Type B pancreatic cell (in vitro differentiated cells): ENCODE results near the gene SEPTIN5. TPM values are rescaled to one million over a fixed set of nuclear protein-coding genes. Genes with fewer than 3 reads are reported as not detected.

Experiments used
- DNase-seq: peaks from one replicate; pipeline ENCODE4 v3.0.0; 2021; ENCODE audit warnings: mixed read lengths; ENCODE audit not compliant: unreplicated experiment; ENCODE audit errors: extremely low spot score
- H3K27ac Mint-ChIP-seq: 2 replicates; pipeline ENCODE4 v1.8.0; 2021; ENCODE audit warnings: mild to moderate bottlenecking, mixed read lengths
- H3K27me3 Mint-ChIP-seq: 2 replicates; pipeline ENCODE4 v1.8.0; 2021; ENCODE audit warnings: mixed read lengths
- H3K36me3 Mint-ChIP-seq: 2 replicates; pipeline ENCODE4 v1.8.0; 2021; ENCODE audit warnings: mixed read lengths
- H3K4me1 Mint-ChIP-seq: one replicate; pipeline ENCODE4 v1.8.0; 2021; ENCODE audit warnings: mixed read lengths; ENCODE audit not compliant: unreplicated experiment
- H3K4me3 Mint-ChIP-seq: 2 replicates; pipeline ENCODE4 v1.8.0; 2021; ENCODE audit warnings: mild to moderate bottlenecking, mixed read lengths
- H3K9me3 Mint-ChIP-seq: 2 replicates; pipeline ENCODE4 v1.8.0; 2021; ENCODE audit warnings: mixed read lengths
- CTCF ChIP-seq: fragments of 200-600 bp; sonication (generic); conservative IDR thresholded peaks from 2 replicates; pipeline ENCODE4 v1.5.0; 2021; ENCODE audit warnings: antibody characterized with exemption, mild to moderate bottlenecking
- total RNA-seq: library from RNA; stranded (reverse); gene quantifications from 2 replicates; pipeline ENCODE4 v1.2.1, GENCODE V29; 2021; ENCODE audit warnings: low replicate concordance

SEPTIN5 gene
- total RNA-seq, 1 donor from 2014 or later = 45.7 TPM

- H3K4me3 Mint-ChIP-seq = no peak overlapping the region
- TF ChIP-seq CTCF = peak; percentile 80
- H3K27ac Mint-ChIP-seq = no peak overlapping the region
- no peak for DNase-seq
- H3K4me1 Mint-ChIP-seq = peaks cover 8% of the 10 kb centered on the region
- H3K27me3 Mint-ChIP-seq = peaks cover 5% of the 10 kb centered on the region
- no peaks in the 10 kb centered on the region for H3K9me3 Mint-ChIP-seq
- no peaks in the 10 kb centered on the region for H3K36me3 Mint-ChIP-seq
Observed at GRCh38 chr22:19679522-19680101, 34.7 kb upstream of the SEPTIN5 start.

GRCh38 chr22:19680287-19680881 is 33.9 kb upstream of the SEPTIN5 start:
- no peak for DNase-seq
- no peaks in the 10 kb centered on the region for H3K27me3 Mint-ChIP-seq

GRCh38 chr22:19680911-19681862 is 33.1 kb upstream of the SEPTIN5 start:
- no peak for DNase-seq

More at GRCh38 chr22:19680287-19680881, 33.9 kb upstream of the SEPTIN5 start:
- Mint-ChIP-seq H3K27ac (no peak overlapping the region), H3K9me3 (no peaks in the 10 kb centered on the region), H3K4me3 (no peak overlapping the region), H3K36me3 (no peaks in the 10 kb centered on the region), H3K4me1 (peaks cover 8% of the 10 kb centered on the region)
- TF ChIP-seq CTCF = no peak

GRCh38 chr22:19681863-19682245 is 32.4 kb upstream of the SEPTIN5 start:
- peaks cover 5% of the 10 kb centered on the region for H3K27me3 Mint-ChIP-seq
- no peaks in the 10 kb centered on the region for H3K9me3 Mint-ChIP-seq
- TF ChIP-seq CTCF = no peak
- peaks cover 8% of the 10 kb centered on the region for H3K4me1 Mint-ChIP-seq
- no peak overlapping the region for H3K27ac Mint-ChIP-seq
- H3K36me3 Mint-ChIP-seq = no peaks in the 10 kb centered on the region
- no peak for DNase-seq
- H3K4me3 Mint-ChIP-seq = no peak overlapping the region

More at GRCh38 chr22:19680911-19681862, 33.1 kb upstream of the SEPTIN5 start:
- no peaks in the 10 kb centered on the region for H3K36me3 Mint-ChIP-seq
- H3K27ac Mint-ChIP-seq = no peak overlapping the region
- peaks cover 3% of the 10 kb centered on the region for H3K27me3 Mint-ChIP-seq
- TF ChIP-seq CTCF = no peak
- peaks cover 8% of the 10 kb centered on the region for H3K4me1 Mint-ChIP-seq
- H3K4me3 Mint-ChIP-seq = no peak overlapping the region
- no peaks in the 10 kb centered on the region for H3K9me3 Mint-ChIP-seq

GRCh38 chr22:19686946-19687345 is 27.4 kb upstream of the SEPTIN5 start:
- TF ChIP-seq CTCF = no peak
- H3K36me3 Mint-ChIP-seq = no peaks in the 10 kb centered on the region
- no peak overlapping the region for H3K27ac Mint-ChIP-seq
- no peaks in the 10 kb centered on the region for H3K9me3 Mint-ChIP-seq
- H3K27me3 Mint-ChIP-seq = peaks cover 7% of the 10 kb centered on the region
- DNase-seq = no peak
- H3K4me3 Mint-ChIP-seq = no peak overlapping the region
- peaks cover 9% of the 10 kb centered on the region for H3K4me1 Mint-ChIP-seq
